Endothelial cell of umbilical vein (primary cell): ENCODE measurements around the gene TRIM36. TPM values are rescaled to one million over a fixed set of nuclear protein-coding genes. Genes with fewer than 3 reads are reported as not detected.

Experiments
- BruUV-seq: library from RNA; stranded (reverse); fragments of 400-500 nt; replicated peaks from 2 replicates; lab custom pipeline; 2021; lab: Mats Ljungman, UMichigan
- CTCF ChIA-PET: fragments of 300-600, 350-600 bp; sonication (Branson Sonifier 250); formaldehyde crosslinking; loops from one replicate; lab custom pipeline; 2021; ENCODE audit warnings: antibody characterized with exemption, inconsistent platforms; lab: Charles Lee
- POLR2A ChIA-PET: fragments of 300-600, 350-600 bp; sonication (Branson Sonifier 250); formaldehyde crosslinking; loops from one replicate; lab custom pipeline; 2021; ENCODE audit warnings: antibody characterized with exemption, inconsistent platforms; lab: Charles Lee
- DNase-seq: peaks from one replicate; pipeline ENCODE4 v3.0.0-alpha.2; 2011; ENCODE audit warnings: low read depth, low spot score
- FAIRE-seq: peaks from 2 replicates; lab custom pipeline; 2011; peaks lifted over from hg19 to GRCh38; lab: Jason Lieb, UNC
- H2AFZ ChIP-seq: 2 replicates; pipeline ENCODE4 v1.6.0; 2012; ENCODE audit warnings: low read depth, low read length, control low read depth, inconsistent platforms
- H3K27ac ChIP-seq: 2 replicates; pipeline ENCODE4 v1.5.1; 2011; ENCODE audit warnings: low read depth, mild to moderate bottlenecking, control low read depth, low read length, moderate library complexity; ENCODE audit not compliant: insufficient read depth
- H3K27me3 ChIP-seq, 2 experiments: 2 replicates each; pipeline versions ENCODE4 v1.6.0 to v1.6.1; 2011; ENCODE audit warnings: low read length in 2 of 2, mixed read lengths in 1 of 2; ENCODE audit not compliant: control insufficient read depth in 2 of 2, insufficient read depth in 2 of 2
- H3K36me3 ChIP-seq, 2 experiments: 2 replicates in 1 of 2; 3 replicates in 1 of 2; pipeline ENCODE4 v1.5.1; 2011; ENCODE audit warnings: low read length in 2 of 2, mild to moderate bottlenecking in 1 of 2, moderate library complexity in 1 of 2; ENCODE audit not compliant: control insufficient read depth in 2 of 2, insufficient read depth in 2 of 2; ENCODE audit errors: extremely low read depth in 1 of 2
- H3K4me1 ChIP-seq: 3 replicates; pipeline ENCODE4 v1.5.1; 2011; ENCODE audit warnings: mild to moderate bottlenecking, low read length; ENCODE audit not compliant: control insufficient read depth, insufficient read depth; ENCODE audit errors: extremely low read depth
- H3K4me2 ChIP-seq: 2 replicates; pipeline ENCODE4 v1.6.1; 2011; ENCODE audit warnings: low read length, control low read depth, mixed read lengths; ENCODE audit not compliant: insufficient read depth
- H3K4me3 ChIP-seq, 3 experiments: fragments of 200-600 bp in 1 of 3; sonication (generic), shearing (Covaris generic) in 1 of 3; replicated peaks in 1 of 3; 2 replicates each; pipeline ENCODE4 v1.5.1; 2011 to 2016; ENCODE audit warnings: control low read depth in 3 of 3, low read length in 3 of 3, mild to moderate bottlenecking in 2 of 3, inconsistent platforms in 1 of 3, low read depth in 1 of 3, moderate library complexity in 1 of 3; ENCODE audit not compliant: insufficient read depth in 1 of 3
- H3K79me2 ChIP-seq: 2 replicates; pipeline ENCODE4 v1.6.0; 2012; ENCODE audit warnings: low read length, inconsistent platforms; ENCODE audit not compliant: control insufficient read depth, insufficient read depth
- H3K9ac ChIP-seq: replicated peaks from 2 replicates; pipeline ENCODE3; 2011; ENCODE audit warnings: low read length, control low read depth; ENCODE audit not compliant: insufficient read depth; ENCODE audit errors: extremely low read depth
- H3K9me1 ChIP-seq: replicated peaks from 3 replicates; pipeline ENCODE4 v1.6.0; 2011; ENCODE audit warnings: mild to moderate bottlenecking, low read length; ENCODE audit not compliant: control insufficient read depth, insufficient read depth; ENCODE audit errors: extremely low read depth
- H3K9me3 ChIP-seq: replicated peaks from 2 replicates; pipeline ENCODE4 v1.5.1; 2012; ENCODE audit warnings: low read length, inconsistent platforms; ENCODE audit not compliant: control insufficient read depth, insufficient read depth
- H4K20me1 ChIP-seq: replicated peaks from 2 replicates; pipeline ENCODE3; 2011; ENCODE audit warnings: mild to moderate bottlenecking, low read length; ENCODE audit not compliant: control insufficient read depth, insufficient read depth; ENCODE audit errors: extremely low read depth
- CTCF ChIP-seq, 2 donors: IDR thresholded peaks; 1 replicate in 1 of 2; 2 replicates in 1 of 2; pipeline ENCODE4 v1.5.1; 2011; ENCODE audit warnings: low read length in 2 of 2, mild to moderate bottlenecking in 2 of 2, moderate library complexity in 2 of 2, control low read depth in 1 of 2, inconsistent platforms in 1 of 2, low read depth in 1 of 2; ENCODE audit not compliant: insufficient read depth in 1 of 2; ENCODE audit errors: extremely low read depth in 1 of 2
- EZH2 ChIP-seq: IDR thresholded peaks from 2 replicates; pipeline ENCODE4 v1.6.1; 2012; ENCODE audit warnings: borderline replicate concordance, low read depth, mild to moderate bottlenecking, moderate library complexity, low read length, inconsistent platforms; ENCODE audit not compliant: severe bottlenecking
- FOS ChIP-seq: IDR thresholded peaks from 2 replicates; pipeline ENCODE4 v1.6.1; 2011; ENCODE audit warnings: mild to moderate bottlenecking, low read length, moderate library complexity, borderline replicate concordance; ENCODE audit not compliant: insufficient read depth
- GATA2 ChIP-seq: IDR thresholded peaks from 2 replicates; pipeline ENCODE4 v1.7.0; 2011; ENCODE audit warnings: low read depth, mild to moderate bottlenecking, moderate library complexity, mixed read lengths, low read length; ENCODE audit not compliant: insufficient read length, insufficient read depth
- JUN ChIP-seq: IDR thresholded peaks from 2 replicates; pipeline ENCODE4 v1.6.1; 2011; ENCODE audit warnings: borderline replicate concordance, low read depth; ENCODE audit not compliant: insufficient read length, insufficient read depth
- MAX ChIP-seq: IDR thresholded peaks from 2 replicates; pipeline ENCODE4 v1.6.1; 2011; ENCODE audit not compliant: insufficient read depth, insufficient read length
- MYC ChIP-seq: IDR thresholded peaks from one replicate; pipeline ENCODE4 v1.6.1; 2011; ENCODE audit warnings: mild to moderate bottlenecking, low read depth, low read length
- POLR2A ChIP-seq: IDR thresholded peaks from 2 replicates; pipeline ENCODE4 v1.6.1; 2012; ENCODE audit warnings: low read depth, mild to moderate bottlenecking, control low read depth, low read length
- POLR2AphosphoS5 ChIP-seq: IDR thresholded peaks from 2 replicates; pipeline ENCODE4 v1.6.1; 2012; ENCODE audit warnings: low read depth, mild to moderate bottlenecking, control low read depth, low read length, moderate library complexity; ENCODE audit not compliant: insufficient read depth
- dilution Hi-C: fragments of 300-500 bp; cut with MboI; formaldehyde crosslinking; loops from one replicate; pipeline ENCODE4 v1.15.0; 2019; ENCODE audit warnings: low sequenced_read_pairs; ENCODE audit not compliant: extremely low pct_ligation_motif_present
- intact Hi-C: fragments of 100-400 bp; cut with micrococcal nuclease; formaldehyde crosslinking; loops from one replicate; pipeline ENCODE4 v1.10.0; 2022
- polyA plus RNA-seq, 4 experiments: library from polyadenylated mRNA; depleted of rRNA in 3 of 4; stranded (reverse) in 3 of 4; unstranded in 1 of 4; fragments of >200 nt; gene quantifications; 2 replicates each; pipeline versions ENCODE4 v1.2.1 to v1.2.3, GENCODE V29; 2011 to 2012; ENCODE audit warnings: missing spikeins in 1 of 4
- total RNA-seq: library from RNA; stranded (reverse); gene quantifications from 2 replicates; pipeline ENCODE4 v1.2.3, GENCODE V29; 2021

The TRIM36 gene
- total and polyA plus RNA-seq, 2 donors (not counting 3 experiments of a cell fraction or from before 2014, with no cell fraction given) = 0.76 to 1.2 TPM

GRCh38 chr5:115160975-115161475 is 8.7 kb downstream of the TRIM36 start:
- no peak for DNase-seq
- intact Hi-C loops (no loop called here), dilution Hi-C loops (no loop called here)
- H3K4me3 ChIP-seq = no peak overlapping the region
- ChIA-PET POLR2A (no interaction called here), CTCF (no interaction called here)
- H3K9me1 ChIP-seq = no peaks in the 10 kb centered on the region
- peaks cover 0 to 7% of the 10 kb centered on the region in 2 experiments for H3K27me3 ChIP-seq
- no peaks in the 10 kb centered on the region for H4K20me1 ChIP-seq
- no TSS peak for BruUV-seq
- no peak overlapping the region for H3K27ac ChIP-seq
- FAIRE-seq = no peak
- no peaks in the 10 kb centered on the region for H3K4me1 ChIP-seq
- H3K9me3 ChIP-seq = no peaks in the 10 kb centered on the region
- no peak overlapping the region for H3K9ac ChIP-seq
- H3K4me2 ChIP-seq = no peak overlapping the region
- no peak for TF ChIP-seq JUN
- no peaks in the 10 kb centered on the region for H3K79me2 ChIP-seq
- no peaks in the 10 kb centered on the region for H3K36me3 ChIP-seq
- no peak overlapping the region for H2AFZ ChIP-seq

GRCh38 chr5:115151208-115151805 is 18.4 kb downstream of the TRIM36 start:
- H3K4me2 ChIP-seq = no peak overlapping the region

More at GRCh38 chr5:115151208-115151805, 18.4 kb downstream of the TRIM36 start:
- Histone ChIP-seq H3K27ac (no peak overlapping the region), H3K9me1 (no peaks in the 10 kb centered on the region), H2AFZ (no peak overlapping the region), H3K4me3 (no peak overlapping the region), H4K20me1 (no peaks in the 10 kb centered on the region), H3K9ac (no peak overlapping the region), H3K27me3 (no peaks in the 10 kb centered on the region), H3K79me2 (no peaks in the 10 kb centered on the region), H3K4me1 (no peaks in the 10 kb centered on the region), H3K9me3 (no peaks in the 10 kb centered on the region), H3K36me3 (no peaks in the 10 kb centered on the region)
- FAIRE-seq = no peak
- ChIA-PET POLR2A (no interaction called here), CTCF (no interaction called here)
- intact Hi-C loops (no loop called here), dilution Hi-C loops (no loop called here)
- no TSS peak for BruUV-seq
- TF ChIP-seq POLR2AphosphoS5 (no peak), EZH2 (no peak), JUN (no peak), MYC (no peak), GATA2 (no peak), FOS (no peak), MAX (no peak), POLR2A (no peak), CTCF (IDR thresholded peaks at IDR 0.05; ENCODE audit: extremely low read depth in 1 of 2, insufficient read depth in 1 of 2, low read depth in 1 of 2, low read length in 2 of 2) (no peak)
- DNase-seq = no peak
